Activated naive CD8-positive, alpha-beta T cell treated with anti-CD3 and anti-CD28 coated beads for 36 hours (primary cell): Measurements from ENCODE around the gene LTBP2. TPM values are rescaled to one million over a fixed set of nuclear protein-coding genes. Genes with fewer than 3 reads are reported as not detected.
"Not testable (repeated sequence)": the region's sequence is repeated elsewhere in the genome, so short reads cannot be mapped to it uniquely, and the experiment has no call there.

Source experiments
- DNase-seq: peaks from one replicate; pipeline ENCODE4 v3.0.0; 2021
- H3K27ac Mint-ChIP-seq: one replicate; pipeline ENCODE4 v1.8.0; 2022; ENCODE audit warnings: mild to moderate bottlenecking, moderate library complexity, mixed read lengths
- H3K27me3 Mint-ChIP-seq: one replicate; pipeline ENCODE4 v1.8.0; 2022; ENCODE audit warnings: mild to moderate bottlenecking, mixed read lengths
- H3K36me3 Mint-ChIP-seq: one replicate; pipeline ENCODE4 v1.8.0; 2021; ENCODE audit warnings: mild to moderate bottlenecking, mixed read lengths
- H3K4me1 Mint-ChIP-seq: one replicate; pipeline ENCODE4 v1.8.0; 2021; ENCODE audit warnings: mixed read lengths
- H3K4me3 Mint-ChIP-seq: one replicate; pipeline ENCODE4 v1.8.0; 2022; ENCODE audit warnings: mild to moderate bottlenecking, moderate library complexity, mixed read lengths
- H3K9me3 Mint-ChIP-seq: one replicate; pipeline ENCODE4 v1.8.0; 2022; ENCODE audit warnings: mixed read lengths
- total RNA-seq, 2 experiments: library from RNA; stranded (reverse); gene quantifications; one replicate each; pipeline ENCODE4 v1.2.3, GENCODE V29; 2021

LTBP2 gene
- total RNA-seq, 2 experiments from 2014 or later = 0.06 to 0.10 TPM

DNA sequence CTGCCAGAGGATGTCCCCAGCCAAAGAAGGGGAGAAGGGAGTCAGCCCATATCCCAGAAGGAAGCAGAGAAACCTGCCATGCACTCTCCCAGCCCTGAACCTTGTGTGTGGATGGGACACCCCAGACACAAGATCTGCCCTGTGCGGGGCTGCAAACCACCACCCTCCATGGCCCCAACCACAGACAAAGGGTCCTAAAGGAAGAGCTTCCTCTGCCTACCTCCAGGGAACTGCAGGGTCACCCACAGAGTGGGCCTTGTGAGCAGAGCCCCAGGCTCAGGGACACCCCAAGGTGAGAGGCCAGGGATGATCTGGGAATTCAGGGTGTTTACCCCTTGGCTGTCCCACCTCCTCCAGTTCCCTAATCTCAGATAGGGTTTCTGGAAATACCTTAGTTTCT, 62.0 kb downstream of the LTBP2 start:
- Mint-ChIP-seq H3K4me3 (no peak overlapping the region), H3K4me1 (no peaks in the 10 kb centered on the region), H3K36me3 (no peaks in the 10 kb centered on the region), H3K9me3 (no peaks in the 10 kb centered on the region), H3K27ac (no peak overlapping the region), H3K27me3 (no peaks in the 10 kb centered on the region)
- no peak for DNase-seq

DNA sequence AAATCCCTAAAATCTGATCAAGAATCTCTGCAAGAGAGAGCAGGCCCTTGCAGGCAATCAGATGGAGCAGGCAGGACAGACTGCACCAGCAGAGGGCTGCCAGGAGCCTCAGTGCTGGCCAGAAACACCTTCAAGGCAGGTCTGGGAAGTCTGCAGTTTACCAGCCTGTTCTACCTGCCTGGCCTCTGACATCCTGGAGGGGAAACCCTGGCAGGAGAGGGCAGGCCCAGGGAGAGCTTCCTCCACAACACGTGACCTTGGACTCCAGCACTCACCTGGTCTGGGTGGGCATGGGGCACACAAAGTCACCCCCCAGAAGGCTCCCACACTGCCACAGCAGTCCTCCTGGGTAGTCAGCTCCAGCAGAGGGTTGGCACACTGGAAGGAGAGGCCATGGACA, 62.4 kb downstream of the LTBP2 start:
- Mint-ChIP-seq H3K4me3 (no peak overlapping the region), H3K9me3 (no peaks in the 10 kb centered on the region), H3K4me1 (no peaks in the 10 kb centered on the region), H3K27me3 (no peaks in the 10 kb centered on the region), H3K36me3 (no peaks in the 10 kb centered on the region), H3K27ac (no peak overlapping the region)
- DNase-seq = no peak

DNA sequence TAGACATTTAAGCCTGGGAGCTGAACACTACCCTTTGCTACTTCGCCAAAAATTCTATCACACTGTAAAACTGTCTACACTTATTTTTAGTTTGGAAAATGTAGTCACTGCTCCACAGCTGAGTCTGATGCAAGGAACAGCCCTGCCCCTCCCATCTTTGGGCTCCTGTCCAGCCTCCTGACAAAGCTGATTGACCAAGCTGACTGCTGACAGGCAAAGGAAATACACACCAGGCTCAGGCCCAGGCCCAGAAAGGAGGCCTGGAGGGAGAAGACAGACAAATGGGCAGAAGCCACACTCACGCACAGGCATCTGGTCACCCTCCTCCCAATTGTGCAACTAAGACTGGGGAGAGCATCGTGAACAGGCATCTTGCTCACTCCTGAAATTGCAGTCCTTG, 63.2 kb downstream of the LTBP2 start:
- DNase-seq = no peak
- Mint-ChIP-seq H3K36me3 (no peaks in the 10 kb centered on the region), H3K4me3 (no peak overlapping the region), H3K27me3 (peaks cover 1% of the 10 kb centered on the region), H3K27ac (no peak overlapping the region), H3K9me3 (no peaks in the 10 kb centered on the region), H3K4me1 (no peaks in the 10 kb centered on the region)

DNA sequence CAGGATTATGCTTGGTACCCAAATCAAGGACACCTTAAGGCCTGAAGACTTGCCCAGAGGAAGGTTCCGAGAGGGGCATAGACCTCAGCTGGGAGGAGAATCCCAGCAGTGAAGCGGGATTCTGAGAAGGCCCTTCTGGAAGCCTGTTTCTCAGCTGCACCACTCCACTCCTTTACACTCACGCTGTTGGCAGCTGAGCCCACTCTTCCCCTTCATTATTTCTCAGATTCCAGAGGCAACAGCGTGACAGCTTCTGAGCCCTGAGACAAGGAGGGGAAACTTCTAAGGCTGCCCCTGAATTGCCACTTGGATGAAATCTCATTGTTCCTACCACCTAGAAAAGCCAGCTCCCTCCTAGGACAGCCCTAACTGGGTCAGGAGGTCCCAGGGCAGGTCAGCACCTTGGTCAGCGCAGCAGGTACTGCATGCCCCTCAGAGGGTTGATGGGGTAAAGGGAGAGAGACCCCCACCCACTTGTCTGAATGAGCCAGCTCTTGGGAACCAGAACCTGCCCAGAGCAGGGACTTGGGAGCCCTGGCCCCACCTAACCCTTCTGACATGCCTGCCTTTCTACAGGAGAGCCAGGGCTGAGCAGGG, 64.6 kb downstream of the LTBP2 start:
- Mint-ChIP-seq H3K4me1 (no peaks in the 10 kb centered on the region), H3K36me3 (no peaks in the 10 kb centered on the region), H3K4me3 (no peak overlapping the region), H3K27ac (no peak overlapping the region), H3K9me3 (no peaks in the 10 kb centered on the region), H3K27me3 (peaks cover 6% of the 10 kb centered on the region)
- no peak for DNase-seq

DNA sequence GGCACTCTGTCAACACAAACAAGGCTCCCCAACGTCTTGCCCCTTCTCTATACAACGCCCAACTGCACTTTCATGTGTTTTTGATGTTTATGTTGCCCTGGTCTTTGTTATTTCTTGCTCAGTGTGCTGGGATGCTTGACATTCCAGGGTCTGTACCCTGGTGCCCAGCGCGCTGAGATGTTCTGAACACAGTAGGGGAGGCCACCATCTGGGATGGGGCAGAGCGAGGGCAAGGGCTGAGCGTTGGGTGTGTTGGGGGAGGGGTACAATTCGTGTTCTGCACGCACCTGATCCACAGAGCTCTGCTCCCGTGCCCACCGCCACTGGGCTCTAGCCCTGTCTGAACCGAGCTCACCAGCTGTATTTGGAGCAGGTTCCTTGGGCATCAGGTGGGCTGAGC, 65.6 kb downstream of the LTBP2 start:
- Mint-ChIP-seq H3K9me3 (no peaks in the 10 kb centered on the region), H3K27ac (no peak overlapping the region), H3K4me1 (no peaks in the 10 kb centered on the region), H3K36me3 (no peaks in the 10 kb centered on the region), H3K27me3 (peaks cover 6% of the 10 kb centered on the region), H3K4me3 (no peak overlapping the region)
- DNase-seq = no peak

DNA sequence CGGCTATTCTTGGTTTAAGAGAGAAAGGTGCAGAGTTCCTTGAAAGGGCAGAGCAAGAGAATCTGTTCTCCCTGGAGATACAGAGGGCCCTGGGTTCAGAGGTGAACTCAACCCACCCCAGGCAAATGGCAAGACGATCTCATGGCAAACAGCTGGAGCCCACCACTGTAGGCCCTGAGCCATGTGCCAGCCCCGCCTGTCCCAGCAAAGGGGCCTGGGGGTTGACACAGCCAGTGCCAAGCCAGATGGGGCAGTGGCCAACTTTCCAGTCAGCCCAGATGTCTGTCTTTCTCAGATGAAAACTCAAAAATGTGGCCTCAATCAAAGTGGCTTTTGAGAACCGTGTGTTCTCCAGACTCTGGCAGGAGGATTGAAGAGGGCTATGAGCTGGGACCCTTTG, 66.7 kb downstream of the LTBP2 start:
- H3K4me1 Mint-ChIP-seq = no peaks in the 10 kb centered on the region
- H3K27me3 Mint-ChIP-seq = peaks cover 6% of the 10 kb centered on the region
- no peaks in the 10 kb centered on the region for H3K36me3 Mint-ChIP-seq
- no peak for DNase-seq
- no peak overlapping the region for H3K4me3 Mint-ChIP-seq
- H3K9me3 Mint-ChIP-seq = no peaks in the 10 kb centered on the region
- no peak overlapping the region for H3K27ac Mint-ChIP-seq

DNA sequence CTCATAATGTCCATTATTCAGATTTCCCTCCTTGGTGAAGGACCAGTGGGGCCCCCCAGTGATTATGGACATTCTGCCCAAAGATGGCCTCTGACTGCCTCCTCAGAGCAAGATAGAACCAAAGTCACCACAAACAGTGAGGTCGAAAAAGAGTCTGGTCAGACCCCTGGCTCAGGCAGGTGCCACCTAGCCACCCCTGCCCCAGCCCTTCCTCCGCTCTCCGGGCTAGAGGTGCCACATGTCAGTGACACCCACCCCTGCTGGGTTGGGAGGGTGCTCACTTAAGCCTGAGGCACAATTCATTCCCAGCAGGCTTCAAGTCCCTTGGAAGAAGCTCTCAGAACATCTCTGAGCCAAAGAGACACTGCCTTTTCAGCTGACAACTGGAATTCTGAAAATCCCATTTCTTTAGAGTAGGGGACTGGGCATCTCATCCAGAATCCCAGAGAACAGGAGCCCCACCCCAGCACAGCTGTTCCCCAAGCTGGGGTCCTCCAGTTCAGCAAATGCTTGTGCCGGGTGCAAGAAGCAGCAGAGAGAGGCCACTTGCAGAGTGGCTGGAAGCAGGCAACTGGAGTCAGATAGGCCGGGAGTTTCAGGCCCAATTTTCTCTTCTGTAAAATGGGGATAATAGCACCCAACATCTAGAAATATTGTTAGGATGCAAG, 68.1 kb downstream of the LTBP2 start:
- no peaks in the 10 kb centered on the region for H3K36me3 Mint-ChIP-seq
- no peaks in the 10 kb centered on the region for H3K9me3 Mint-ChIP-seq
- no peak for DNase-seq
- no peak overlapping the region for H3K4me3 Mint-ChIP-seq
- H3K4me1 Mint-ChIP-seq = no peaks in the 10 kb centered on the region
- peaks cover 6% of the 10 kb centered on the region for H3K27me3 Mint-ChIP-seq
- H3K27ac Mint-ChIP-seq = no peak overlapping the region

DNA sequence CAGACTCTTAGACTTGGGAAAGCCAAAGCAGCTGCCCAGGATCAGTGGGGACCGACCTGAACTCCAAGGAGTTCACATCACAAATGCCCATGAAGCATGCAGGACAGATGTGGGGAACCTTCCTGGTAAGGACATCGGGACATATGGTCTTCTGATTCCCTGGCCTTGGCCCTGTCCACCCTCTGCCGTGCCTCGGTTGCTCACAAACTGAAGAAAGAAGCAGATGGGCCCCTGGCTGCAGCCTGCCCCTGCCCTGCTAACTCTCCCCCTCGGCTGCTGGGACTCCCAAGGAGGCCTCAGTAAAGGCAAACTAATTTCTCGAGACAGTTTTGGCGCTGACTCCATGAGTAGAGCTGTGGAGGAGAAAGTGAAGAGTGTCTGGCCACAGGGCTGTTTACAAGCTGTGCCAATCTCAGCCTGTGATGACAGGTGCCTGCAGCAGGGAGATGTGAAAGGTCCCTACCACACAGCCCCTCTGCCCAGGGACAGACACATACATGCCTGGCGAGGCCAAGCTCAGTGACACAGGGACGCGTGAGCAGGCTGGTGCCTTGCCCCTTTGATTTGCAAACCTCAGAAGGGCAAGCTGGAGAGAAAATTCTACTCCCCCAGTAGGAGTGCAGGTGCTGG, 69.9 kb downstream of the LTBP2 start:
- Mint-ChIP-seq H3K27me3 (peaks cover 6% of the 10 kb centered on the region), H3K4me1 (no peaks in the 10 kb centered on the region), H3K4me3 (no peak overlapping the region), H3K9me3 (no peaks in the 10 kb centered on the region), H3K36me3 (no peaks in the 10 kb centered on the region), H3K27ac (no peak overlapping the region)
- no peak for DNase-seq

DNA sequence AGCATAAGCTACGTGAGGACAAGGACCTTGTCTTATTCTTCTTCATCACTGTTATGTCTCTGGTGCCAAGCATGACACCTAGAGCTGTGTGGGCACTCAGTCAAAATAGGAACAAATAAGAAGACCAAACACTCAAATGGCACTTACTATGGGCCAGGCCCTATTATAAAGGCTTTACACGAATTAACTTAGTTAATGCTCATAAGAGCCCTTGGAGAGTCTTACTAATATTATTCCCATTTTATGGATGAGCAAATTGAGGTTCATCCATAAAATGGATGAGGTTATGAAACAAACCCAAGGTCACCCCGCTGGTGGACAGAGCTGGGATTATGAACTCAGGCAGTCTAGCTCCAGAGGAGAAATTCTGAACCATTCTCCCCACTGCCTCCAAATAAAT, 70.8 kb downstream of the LTBP2 start:
- no peak overlapping the region for H3K27ac Mint-ChIP-seq
- no peaks in the 10 kb centered on the region for H3K36me3 Mint-ChIP-seq
- DNase-seq = no peak
- H3K9me3 Mint-ChIP-seq = no peaks in the 10 kb centered on the region
- H3K4me3 Mint-ChIP-seq = no peak overlapping the region
- no peaks in the 10 kb centered on the region for H3K4me1 Mint-ChIP-seq
- peaks cover 6% of the 10 kb centered on the region for H3K27me3 Mint-ChIP-seq

DNA sequence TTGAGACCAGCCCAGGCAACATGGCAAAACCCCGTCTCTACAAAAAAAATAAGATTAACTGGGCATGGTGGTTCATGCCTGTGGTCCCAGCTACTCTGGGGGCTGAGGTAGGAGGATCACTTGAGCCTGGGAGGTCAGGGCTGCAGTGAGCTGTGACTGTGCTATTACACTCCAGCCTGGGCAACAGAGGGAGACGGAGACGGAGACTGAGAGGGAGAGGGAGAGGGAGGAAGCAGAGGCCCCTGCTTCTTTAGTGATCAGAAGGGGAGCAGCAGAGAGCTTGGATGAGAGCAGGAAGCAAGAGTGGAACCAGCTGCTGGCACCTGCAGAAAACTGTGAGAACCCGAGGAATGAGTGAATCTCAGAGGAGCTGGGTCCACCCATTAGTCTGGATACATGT, 72.5 kb downstream of the LTBP2 start:
- Mint-ChIP-seq H3K27me3 (peaks cover 6% of the 10 kb centered on the region), H3K4me3 (no peak overlapping the region), H3K36me3 (no peaks in the 10 kb centered on the region), H3K9me3 (no peaks in the 10 kb centered on the region), H3K27ac (no peak overlapping the region), H3K4me1 (no peaks in the 10 kb centered on the region)
- DNase-seq = no peak

DNA sequence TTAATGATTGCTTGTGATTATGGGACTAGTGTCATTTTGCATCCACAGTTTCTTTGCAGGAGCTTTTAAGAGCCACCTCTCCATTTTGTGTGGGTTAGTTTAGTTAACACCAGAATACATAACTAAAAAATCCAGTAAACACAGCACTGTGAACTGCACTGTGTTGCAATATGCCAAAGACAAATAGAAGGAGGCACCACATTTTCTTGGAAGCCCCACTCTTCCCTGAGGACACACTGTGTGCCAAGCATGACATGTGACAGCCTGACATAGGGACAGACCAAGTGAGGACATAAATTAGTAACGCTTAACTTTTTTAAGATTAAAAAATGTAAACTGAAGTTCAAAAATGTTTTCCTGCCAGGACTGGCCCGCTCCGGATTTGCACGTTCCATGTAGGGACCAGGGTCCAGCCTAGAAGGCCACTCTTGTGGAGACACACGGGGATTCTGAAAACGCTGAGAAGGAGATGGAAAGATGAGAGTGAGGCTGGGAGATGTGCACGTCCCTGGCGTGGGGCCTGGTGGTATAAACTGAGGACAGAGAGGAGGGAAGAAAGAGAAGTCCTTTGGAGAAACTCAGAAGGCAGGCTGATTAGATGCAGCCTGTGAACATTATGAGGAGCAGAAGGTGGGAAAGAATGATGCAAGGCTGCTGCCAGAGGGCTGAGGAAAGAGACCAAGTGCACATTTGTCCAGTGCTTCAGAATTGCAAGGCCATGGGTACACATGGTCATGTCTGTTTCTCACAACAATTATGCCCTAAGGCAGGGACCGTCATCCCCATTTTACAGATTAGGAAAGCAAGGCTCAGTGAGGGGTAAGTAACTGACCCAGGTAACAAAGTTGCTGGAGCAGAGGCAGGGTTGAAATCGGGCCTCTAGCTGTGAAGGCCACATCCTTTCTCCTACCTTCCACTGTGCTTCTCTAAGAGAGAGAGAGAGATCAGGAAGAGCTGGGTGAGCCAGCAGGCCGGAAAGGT, 73.3 kb downstream of the LTBP2 start:
- H3K4me3 Mint-ChIP-seq = no peak overlapping the region
- no peak for DNase-seq
- peaks cover 2% of the 10 kb centered on the region for H3K4me1 Mint-ChIP-seq
- H3K9me3 Mint-ChIP-seq = no peaks in the 10 kb centered on the region
- no peak overlapping the region for H3K27ac Mint-ChIP-seq
- no peaks in the 10 kb centered on the region for H3K36me3 Mint-ChIP-seq
- H3K27me3 Mint-ChIP-seq = peaks cover 3% of the 10 kb centered on the region

DNA sequence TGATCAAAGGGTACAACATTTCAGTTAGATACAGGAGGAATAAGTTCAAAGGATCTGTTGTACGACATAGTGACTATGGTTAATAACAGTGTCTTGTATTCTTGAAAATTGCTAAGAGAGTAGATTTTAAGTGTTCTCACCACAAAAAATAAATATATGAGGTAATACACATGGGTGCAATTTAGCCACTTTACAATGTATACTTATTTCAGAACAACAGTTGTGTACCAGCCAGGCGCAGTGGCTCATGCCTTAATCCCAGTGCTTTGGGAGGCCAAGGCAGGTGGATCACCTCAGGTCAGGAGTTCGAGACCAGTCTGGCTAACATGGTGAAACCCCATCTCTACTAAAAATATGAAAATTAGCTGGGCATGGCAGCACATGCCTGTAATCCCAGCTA, 75.7 kb downstream of the LTBP2 start:
- not testable (repeated sequence) for H3K4me3 Mint-ChIP-seq, H3K36me3 Mint-ChIP-seq, H3K27ac Mint-ChIP-seq, H3K4me1 Mint-ChIP-seq, H3K9me3 Mint-ChIP-seq, DNase-seq, H3K27me3 Mint-ChIP-seq

DNA sequence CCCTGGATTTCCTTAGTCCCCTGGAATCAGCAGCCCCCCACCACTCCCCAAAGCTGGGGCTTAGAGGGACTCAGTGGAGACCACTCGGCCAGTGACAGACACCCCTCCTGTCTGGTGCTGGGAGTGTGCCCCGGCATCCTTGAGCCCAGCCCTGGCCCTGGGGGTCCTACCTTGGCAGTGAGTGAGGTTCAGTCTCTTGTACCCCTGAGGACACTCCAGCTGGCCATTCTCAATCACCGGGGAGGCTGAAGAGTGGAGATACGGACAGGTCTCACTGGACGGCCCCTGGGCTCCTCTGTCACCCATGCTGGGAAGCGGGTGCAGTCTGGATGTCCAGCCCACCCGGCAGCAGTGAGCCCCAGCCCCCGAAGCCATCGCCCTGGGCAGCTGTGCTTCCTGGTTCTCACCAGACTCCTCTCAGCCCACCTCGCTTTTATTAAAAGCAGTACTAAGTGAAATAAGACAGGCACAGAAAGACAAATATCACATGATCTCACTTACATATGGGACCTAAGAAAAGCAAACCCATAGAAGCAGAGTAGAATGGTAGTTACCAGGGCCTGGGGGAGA, 76.2 kb downstream of the LTBP2 start:
- no peaks in the 10 kb centered on the region for H3K9me3 Mint-ChIP-seq
- no peaks in the 10 kb centered on the region for H3K36me3 Mint-ChIP-seq
- peaks cover 4% of the 10 kb centered on the region for H3K4me1 Mint-ChIP-seq
- DNase-seq = no peak
- no peak overlapping the region for H3K4me3 Mint-ChIP-seq
- no peaks in the 10 kb centered on the region for H3K27me3 Mint-ChIP-seq
- no peak overlapping the region for H3K27ac Mint-ChIP-seq

DNA sequence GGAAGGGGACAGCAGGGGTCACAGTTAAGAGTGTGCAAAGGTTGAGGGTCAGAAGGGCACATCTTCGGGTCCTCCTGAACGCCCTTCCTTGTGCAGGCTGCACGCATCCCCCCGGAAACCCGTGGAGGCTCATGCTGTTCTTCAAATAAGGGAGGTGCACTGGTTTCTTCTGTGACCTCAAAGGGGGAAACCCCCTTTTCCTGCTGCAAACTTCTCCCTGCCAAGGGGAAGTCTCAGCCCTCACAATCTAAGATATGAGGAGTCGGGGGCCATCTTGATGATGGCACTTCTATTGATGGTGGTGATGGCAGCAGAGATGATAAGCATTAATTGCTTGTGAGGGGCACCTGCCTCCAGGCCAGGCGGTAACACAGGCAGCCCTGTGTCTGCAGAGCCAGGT, 78.5 kb downstream of the LTBP2 start:
- H3K4me3 Mint-ChIP-seq = no peak overlapping the region
- H3K9me3 Mint-ChIP-seq = no peaks in the 10 kb centered on the region
- H3K36me3 Mint-ChIP-seq = no peaks in the 10 kb centered on the region
- H3K27me3 Mint-ChIP-seq = no peaks in the 10 kb centered on the region
- no peak for DNase-seq
- no peak overlapping the region for H3K27ac Mint-ChIP-seq
- peaks cover 4% of the 10 kb centered on the region for H3K4me1 Mint-ChIP-seq

DNA sequence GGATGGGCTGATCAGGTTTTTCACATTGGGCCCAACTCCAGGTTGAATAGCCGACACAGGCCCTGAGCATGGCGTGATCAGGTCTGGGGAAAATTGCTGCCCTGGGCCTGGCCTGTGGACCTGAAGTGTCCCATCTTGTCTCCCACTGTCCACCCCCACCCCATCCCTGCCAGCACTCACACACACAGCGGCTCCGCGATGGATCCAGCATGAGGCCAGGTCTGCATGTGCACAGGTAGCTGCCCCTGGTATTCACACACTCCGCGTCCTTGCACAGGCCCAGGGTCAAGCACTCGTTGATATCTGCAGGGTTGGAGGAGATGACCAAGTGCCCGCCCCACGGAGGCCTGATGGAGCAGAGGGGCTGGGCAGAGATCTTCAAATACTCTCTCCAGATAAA, 79.8 kb downstream of the LTBP2 start:
- no peaks in the 10 kb centered on the region for H3K36me3 Mint-ChIP-seq
- H3K27ac Mint-ChIP-seq = no peak overlapping the region
- no peak for DNase-seq
- peaks cover 4% of the 10 kb centered on the region for H3K4me1 Mint-ChIP-seq
- H3K9me3 Mint-ChIP-seq = no peaks in the 10 kb centered on the region
- no peak overlapping the region for H3K4me3 Mint-ChIP-seq
- H3K27me3 Mint-ChIP-seq = no peaks in the 10 kb centered on the region
